Liver (tissue), 9 donors: ENCODE results near the gene KCNK7. TPM values are rescaled to one million over a fixed set of nuclear protein-coding genes. Genes with fewer than 3 reads are reported as not detected.

Experiments used
- DNase-seq: peaks from one replicate; pipeline ENCODE4 v3.0.0-alpha.2; 2017; ENCODE audit warnings: low spot score
- H3K27ac ChIP-seq, 2 donors: one replicate each; pipeline ENCODE4 v1.7.0; 2013; ENCODE audit warnings: inconsistent platforms in 2 of 2, low read length in 2 of 2, control low read depth in 1 of 2, low read depth in 1 of 2, mild to moderate bottlenecking in 1 of 2
- H3K27me3 ChIP-seq, 4 donors: one replicate each; pipeline versions ENCODE4 v1.6.1 to v1.7.0; 2013; ENCODE audit warnings: low read length in 3 of 4, inconsistent platforms in 1 of 4, mild to moderate bottlenecking in 1 of 4, moderate library complexity in 1 of 4; ENCODE audit not compliant: control insufficient read depth in 4 of 4, insufficient read depth in 4 of 4
- H3K36me3 ChIP-seq, 4 donors: one replicate each; pipeline versions ENCODE4 v1.6.1 to v1.7.0; 2013; ENCODE audit warnings: low read length in 3 of 4, mild to moderate bottlenecking in 3 of 4, low read depth in 1 of 4, moderate library complexity in 1 of 4; ENCODE audit not compliant: control insufficient read depth in 4 of 4, insufficient read depth in 3 of 4
- H3K4me1 ChIP-seq, 4 donors: one replicate each; pipeline versions ENCODE4 v1.6.1 to v1.7.0; 2013; ENCODE audit warnings: low read length in 3 of 4, mild to moderate bottlenecking in 3 of 4, moderate library complexity in 1 of 4; ENCODE audit not compliant: control insufficient read depth in 4 of 4, insufficient read depth in 4 of 4
- H3K4me3 ChIP-seq, 3 donors: one replicate each; pipeline versions ENCODE4 v1.6.1 to v1.7.0; 2013; ENCODE audit warnings: low read length in 3 of 3, control low read depth in 1 of 3, low read depth in 1 of 3, mild to moderate bottlenecking in 1 of 3
- H3K9ac ChIP-seq, 2 donors: one replicate each; pipeline ENCODE4 v1.7.0; 2013; ENCODE audit warnings: low read length in 2 of 2, mild to moderate bottlenecking in 2 of 2, moderate library complexity in 2 of 2, control low read depth in 1 of 2, low read depth in 1 of 2
- H3K9me3 ChIP-seq, 4 donors: one replicate each; pipeline versions ENCODE4 v1.6.1 to v1.7.0; 2013; ENCODE audit warnings: low read length in 3 of 4; ENCODE audit not compliant: control insufficient read depth in 4 of 4
- ATF3 ChIP-seq: IDR thresholded peaks from 2 replicates; pipeline ENCODE4 v1.6.1; 2016; ENCODE audit warnings: antibody characterized with exemption
- CTCF ChIP-seq: fragments of 150-350 bp; IDR thresholded peaks from 2 replicates; pipeline ENCODE4 v1.5.1; 2017; ENCODE audit warnings: improper control_type of control experiment, low read depth, low read length; ENCODE audit not compliant: missing input control
- EGR1 ChIP-seq, 2 donors: IDR thresholded peaks; 2 replicates each; pipeline ENCODE4 v1.6.1; 2016 to 2018; ENCODE audit warnings: antibody characterized with exemption in 2 of 2, low read depth in 2 of 2
- FOXA1 ChIP-seq: IDR thresholded peaks from 2 replicates; pipeline ENCODE4 v1.6.1; 2016; ENCODE audit warnings: antibody characterized with exemption
- FOXA2 ChIP-seq: IDR thresholded peaks from 2 replicates; pipeline ENCODE4 v1.6.1; 2016; ENCODE audit warnings: antibody characterized with exemption
- GABPA ChIP-seq, 2 donors: IDR thresholded peaks in 1 of 2; conservative IDR thresholded peaks in 1 of 2; 2 replicates each; pipeline ENCODE4 v1.6.1; 2016; ENCODE audit warnings: antibody characterized with exemption in 2 of 2, mild to moderate bottlenecking in 1 of 2, moderate library complexity in 1 of 2
- HNF4G ChIP-seq: IDR thresholded peaks from 2 replicates; pipeline ENCODE4 v1.6.1; 2016; ENCODE audit warnings: antibody characterized with exemption
- JUND ChIP-seq, 2 donors: IDR thresholded peaks; 2 replicates each; pipeline ENCODE4 v1.6.1; 2016; ENCODE audit warnings: antibody characterized with exemption in 2 of 2
- NR2F2 ChIP-seq: IDR thresholded peaks from 2 replicates; pipeline ENCODE4 v1.6.1; 2016; ENCODE audit warnings: antibody characterized with exemption
- RAD21 ChIP-seq, 2 donors: IDR thresholded peaks; 2 replicates each; pipeline ENCODE4 v1.6.1; 2016; ENCODE audit warnings: antibody characterized with exemption in 2 of 2, mild to moderate bottlenecking in 2 of 2
- RXRA ChIP-seq, 2 donors: IDR thresholded peaks; 2 replicates each; pipeline ENCODE4 v1.6.1; 2017 to 2018; ENCODE audit warnings: antibody characterized with exemption in 2 of 2, mild to moderate bottlenecking in 1 of 2
- SP1 ChIP-seq: IDR thresholded peaks from 2 replicates; pipeline ENCODE4 v1.6.1; 2018; ENCODE audit warnings: antibody characterized with exemption, mild to moderate bottlenecking
- TAF1 ChIP-seq: conservative IDR thresholded peaks from 2 replicates; pipeline ENCODE4 v1.6.1; 2016; ENCODE audit warnings: antibody characterized with exemption, mild to moderate bottlenecking
- YY1 ChIP-seq: IDR thresholded peaks from 2 replicates; pipeline ENCODE4 v1.6.1; 2016; ENCODE audit warnings: antibody characterized with exemption, mild to moderate bottlenecking
- ZBTB33 ChIP-seq: IDR thresholded peaks from 2 replicates; pipeline ENCODE4 v1.6.1; 2016; ENCODE audit warnings: antibody characterized with exemption
- WGBS: extraction: QIAGEN DNeasy Blood & Tissue Kit; methylation state at CpG from one replicate; pipeline ENCODE4 v1.1.7; 2013; 5-methylcytosine and 5-hydroxymethylcytosine counted together
- polyA plus RNA-seq, 2 donors: library from polyadenylated mRNA; stranded (reverse) in 1 of 2; unstranded in 1 of 2; fragments of 200-250 nt in 1 of 2; fragments of >200 nt in 1 of 2; fragmentation: Nextera tagmentation in 1 of 2; extraction: Ambion mirVana in 1 of 2; gene quantifications; one replicate each; pipeline versions ENCODE4 v1.2.1 to v1.2.3, GENCODE V29; 2013 to 2015
- total RNA-seq, 2 donors: library from RNA; depleted of rRNA; stranded (reverse); fragments of >200 nt; gene quantifications; one replicate each; pipeline ENCODE4 v1.2.3, GENCODE V29; 2014
- TF ChIP-seq, protein P1 (sequence below): IDR thresholded peaks from 2 replicates; pipeline ENCODE4 v1.6.1; 2016; ENCODE audit warnings: antibody characterized with exemption
- TF ChIP-seq, protein P2 (sequence below): IDR thresholded peaks from 2 replicates; pipeline ENCODE4 v1.6.1; 2016; ENCODE audit warnings: antibody characterized with exemption, mild to moderate bottlenecking
- donor health status: healthy.
- donor health status: healthy.
- donor health status: healthy.
- donor health status: healthy.
- donor health status: healthy.

KCNK7 gene
- total and polyA plus RNA-seq, 4 donors: 0.14 to 0.32 (median 0.24) TPM

- no peak for DNase-seq
- H3K9me3 ChIP-seq: no peaks in the 10 kb centered on the region
- peaks cover 0 to 7% (median 1%) of the 10 kb centered on the region in 4 donors for H3K36me3 ChIP-seq
- WGBS: 93% methylated on average over 7 of the region's 7 CpGs
- no peak overlapping the region for H3K9ac ChIP-seq
- peaks cover 17 to 40% (median 28%) of the 10 kb centered on the region in 4 donors for H3K4me1 ChIP-seq
- no peak overlapping the region for H3K4me3 ChIP-seq
- no peak overlapping the region for H3K27ac ChIP-seq
- H3K27me3 ChIP-seq: no peaks in the 10 kb centered on the region
- TF ChIP-seq HNF4G (no peak), ATF3 (no peak), SP1 (no peak), TAF1 (no peak), RAD21 (IDR thresholded peaks at IDR 0.05) (no peak), YY1 (no peak), EGR1 (IDR thresholded peaks at IDR 0.05; ENCODE audit: low read depth in 2 of 2) (no peak), GABPA (IDR thresholded peaks at IDR 0.05 in 1 of 2, conservative IDR thresholded peaks at IDR 0.05 in 1 of 2) (no peak), ZBTB33 (no peak), CTCF (no peak)
- TF ChIP-seq, protein P1, sequence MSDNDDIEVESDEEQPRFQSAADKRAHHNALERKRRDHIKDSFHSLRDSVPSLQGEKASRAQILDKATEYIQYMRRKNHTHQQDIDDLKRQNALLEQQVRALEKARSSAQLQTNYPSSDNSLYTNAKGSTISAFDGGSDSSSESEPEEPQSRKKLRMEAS: no peak
Observed at GRCh38 chr11:65578134-65578533, 17.5 kb downstream of the KCNK7 start.

DNA sequence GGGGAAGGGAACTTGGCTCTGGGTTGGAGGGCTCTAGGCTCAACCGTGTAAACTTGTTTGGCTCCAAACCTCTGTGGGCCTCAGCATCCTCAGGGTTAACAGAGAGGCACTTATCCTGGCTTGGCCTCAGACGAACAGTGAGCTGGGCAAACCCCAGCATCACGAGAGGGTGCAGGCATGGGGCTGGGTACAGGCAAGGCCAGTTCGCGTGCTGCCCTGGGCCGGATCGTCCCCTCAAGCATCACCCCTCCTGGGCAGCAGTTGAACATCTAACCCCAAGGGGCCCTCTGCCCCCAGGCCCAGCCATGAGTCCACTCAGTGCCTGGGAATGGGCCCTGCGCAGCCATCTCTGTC, 17.9 kb downstream of the KCNK7 start:
- Histone ChIP-seq H3K36me3 (peaks cover 0 to 7% (median 1%) of the 10 kb centered on the region in 4 donors), H3K27ac (peak overlapping the region in 1 of 2 donors; percentile 9), H3K4me1 (peaks cover 17 to 44% (median 31%) of the 10 kb centered on the region in 4 donors), H3K4me3 (no peak overlapping the region), H3K9ac (no peak overlapping the region), H3K27me3 (no peaks in the 10 kb centered on the region), H3K9me3 (no peaks in the 10 kb centered on the region)
- TF ChIP-seq EGR1 (IDR thresholded peaks at IDR 0.05; ENCODE audit: low read depth in 2 of 2): no peak
- TF ChIP-seq YY1: no peak
- TF ChIP-seq NR2F2: no peak
- TF ChIP-seq FOXA2: no peak
- TF ChIP-seq HNF4G: no peak
- no peak for TF ChIP-seq JUND (IDR thresholded peaks at IDR 0.05)
- no peak for TF ChIP-seq FOXA1
- TF ChIP-seq, protein P1: no peak
- no peak for TF ChIP-seq TAF1
- no peak for TF ChIP-seq ZBTB33
- no peak for TF ChIP-seq RXRA (IDR thresholded peaks at IDR 0.05)
- TF ChIP-seq, protein P2, sequence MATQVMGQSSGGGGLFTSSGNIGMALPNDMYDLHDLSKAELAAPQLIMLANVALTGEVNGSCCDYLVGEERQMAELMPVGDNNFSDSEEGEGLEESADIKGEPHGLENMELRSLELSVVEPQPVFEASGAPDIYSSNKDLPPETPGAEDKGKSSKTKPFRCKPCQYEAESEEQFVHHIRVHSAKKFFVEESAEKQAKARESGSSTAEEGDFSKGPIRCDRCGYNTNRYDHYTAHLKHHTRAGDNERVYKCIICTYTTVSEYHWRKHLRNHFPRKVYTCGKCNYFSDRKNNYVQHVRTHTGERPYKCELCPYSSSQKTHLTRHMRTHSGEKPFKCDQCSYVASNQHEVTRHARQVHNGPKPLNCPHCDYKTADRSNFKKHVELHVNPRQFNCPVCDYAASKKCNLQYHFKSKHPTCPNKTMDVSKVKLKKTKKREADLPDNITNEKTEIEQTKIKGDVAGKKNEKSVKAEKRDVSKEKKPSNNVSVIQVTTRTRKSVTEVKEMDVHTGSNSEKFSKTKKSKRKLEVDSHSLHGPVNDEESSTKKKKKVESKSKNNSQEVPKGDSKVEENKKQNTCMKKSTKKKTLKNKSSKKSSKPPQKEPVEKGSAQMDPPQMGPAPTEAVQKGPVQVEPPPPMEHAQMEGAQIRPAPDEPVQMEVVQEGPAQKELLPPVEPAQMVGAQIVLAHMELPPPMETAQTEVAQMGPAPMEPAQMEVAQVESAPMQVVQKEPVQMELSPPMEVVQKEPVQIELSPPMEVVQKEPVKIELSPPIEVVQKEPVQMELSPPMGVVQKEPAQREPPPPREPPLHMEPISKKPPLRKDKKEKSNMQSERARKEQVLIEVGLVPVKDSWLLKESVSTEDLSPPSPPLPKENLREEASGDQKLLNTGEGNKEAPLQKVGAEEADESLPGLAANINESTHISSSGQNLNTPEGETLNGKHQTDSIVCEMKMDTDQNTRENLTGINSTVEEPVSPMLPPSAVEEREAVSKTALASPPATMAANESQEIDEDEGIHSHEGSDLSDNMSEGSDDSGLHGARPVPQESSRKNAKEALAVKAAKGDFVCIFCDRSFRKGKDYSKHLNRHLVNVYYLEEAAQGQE: no peak
- no peak for TF ChIP-seq ATF3
- no peak for TF ChIP-seq RAD21 (IDR thresholded peaks at IDR 0.05)
- no peak for TF ChIP-seq CTCF
- no peak for TF ChIP-seq GABPA (IDR thresholded peaks at IDR 0.05 in 1 of 2, conservative IDR thresholded peaks at IDR 0.05 in 1 of 2)
- no peak for TF ChIP-seq SP1
- WGBS: 66% methylated on average over 8 of the region's 8 CpGs
- no peak for DNase-seq
